HepG2 (cell line): Measurements from ENCODE around the gene ADIPOR2. TPM values are rescaled to one million over a fixed set of nuclear protein-coding genes. Genes with fewer than 3 reads are reported as not detected.

Experiments used
- ADNP ChIP-seq: sonication (generic); formaldehyde crosslinking; IDR thresholded peaks from 2 replicates; pipeline ENCODE4 v1.4.0; 2020; ENCODE audit warnings: missing genetic modification reagents
- ARID2 ChIP-seq: sonication (generic); formaldehyde crosslinking; IDR thresholded peaks from 2 replicates; pipeline ENCODE4 v1.8.1; 2022; ENCODE audit warnings: mild to moderate bottlenecking, missing genetic modification reagents, borderline replicate concordance
- E2F2 ChIP-seq: sonication (generic); formaldehyde crosslinking; IDR thresholded peaks from 2 replicates; pipeline ENCODE4 v1.4.0; 2020; ENCODE audit warnings: missing genetic modification reagents, borderline replicate concordance
- HMGXB4 ChIP-seq, 2 experiments: sonication (generic) in 1 of 2; formaldehyde crosslinking in 1 of 2; IDR thresholded peaks; 2 replicates each; pipeline versions ENCODE4 v1.4.0 to v1.6.1; 2018 to 2020; ENCODE audit warnings: missing genetic modification reagents in 2 of 2, borderline replicate concordance in 1 of 2, low read depth in 1 of 2, mild to moderate bottlenecking in 1 of 2, missing biosample characterization in 1 of 2
- HNF1A ChIP-seq, 2 experiments: sonication (generic) in 1 of 2; formaldehyde crosslinking in 1 of 2; IDR thresholded peaks; 2 replicates each; pipeline versions ENCODE4 v1.4.0 to v1.6.1; 2016 to 2020; ENCODE audit warnings: borderline replicate concordance in 1 of 2, low read depth in 1 of 2, mild to moderate bottlenecking in 1 of 2, missing genetic modification reagents in 1 of 2
- MED13 ChIP-seq: sonication (generic); formaldehyde crosslinking; IDR thresholded peaks from 2 replicates; pipeline ENCODE4 v1.5.0; 2020; ENCODE audit warnings: missing genetic modification reagents
- MED8 ChIP-seq: sonication (generic); formaldehyde crosslinking; IDR thresholded peaks from 2 replicates; pipeline ENCODE4 v1.8.1; 2023; ENCODE audit warnings: mild to moderate bottlenecking, missing genetic modification reagents; ENCODE audit not compliant: insufficient replicate concordance
- MTF2 ChIP-seq: sonication (generic); formaldehyde crosslinking; IDR thresholded peaks from 2 replicates; pipeline ENCODE4 v1.5.0; 2020; ENCODE audit warnings: missing genetic modification reagents, borderline replicate concordance
- NFKBIZ ChIP-seq: IDR thresholded peaks from 2 replicates; pipeline ENCODE4 v1.6.1; 2018; ENCODE audit warnings: missing genetic modification reagents, missing compliant biosample characterization
- PREB ChIP-seq: sonication (generic); formaldehyde crosslinking; IDR thresholded peaks from 2 replicates; pipeline ENCODE4 v1.4.0; 2020; ENCODE audit warnings: missing genetic modification reagents
- RXRA ChIP-seq: sonication (generic); formaldehyde crosslinking; IDR thresholded peaks from 2 replicates; pipeline ENCODE4 v1.5.1; 2020; ENCODE audit warnings: missing genetic modification reagents
- SMARCE1 ChIP-seq: fragments of 450-650 bp; IDR thresholded peaks from 2 replicates; pipeline ENCODE4 v1.6.1; 2017; ENCODE audit warnings: borderline replicate concordance
- SP140L ChIP-seq: sonication (generic); formaldehyde crosslinking; IDR thresholded peaks from 2 replicates; pipeline ENCODE4 v1.4.0; 2020; ENCODE audit warnings: missing genetic modification reagents, borderline replicate concordance
- SP2 ChIP-seq: sonication (generic); formaldehyde crosslinking; IDR thresholded peaks from 2 replicates; pipeline ENCODE4 v1.5.1; 2020; ENCODE audit warnings: mild to moderate bottlenecking, missing genetic modification reagents
- TAF1 ChIP-seq: sonication (generic); formaldehyde crosslinking; IDR thresholded peaks from 2 replicates; pipeline ENCODE4 v1.4.0; 2020; ENCODE audit warnings: missing genetic modification reagents
- U2AF2 ChIP-seq: fragments of 200-400 bp; formaldehyde crosslinking; IDR thresholded peaks from 2 replicates; pipeline ENCODE4 v1.6.1; 2017; ENCODE audit warnings: low read depth, mild to moderate bottlenecking, low read length
- ZBTB8A ChIP-seq: sonication (generic); formaldehyde crosslinking; IDR thresholded peaks from 2 replicates; pipeline ENCODE4 v1.4.0; 2020; ENCODE audit warnings: mild to moderate bottlenecking, low read depth, missing genetic modification reagents, borderline replicate concordance
- ZFP82 ChIP-seq: sonication (generic); formaldehyde crosslinking; IDR thresholded peaks from 2 replicates; pipeline ENCODE4 v1.5.1; 2020; ENCODE audit warnings: mild to moderate bottlenecking, missing genetic modification reagents, borderline replicate concordance
- ZNF230 ChIP-seq: sonication (generic); formaldehyde crosslinking; IDR thresholded peaks from 2 replicates; pipeline ENCODE4 v1.4.0; 2020; ENCODE audit warnings: mild to moderate bottlenecking, missing genetic modification reagents
- ZNF292 ChIP-seq: sonication (generic); formaldehyde crosslinking; IDR thresholded peaks from 2 replicates; pipeline ENCODE4 v1.8.1; 2022; ENCODE audit warnings: mild to moderate bottlenecking, low read depth, missing genetic modification reagents, borderline replicate concordance
- ZNF501 ChIP-seq: sonication (generic); formaldehyde crosslinking; IDR thresholded peaks from 2 replicates; pipeline ENCODE4 v1.5.1; 2020; ENCODE audit warnings: mild to moderate bottlenecking, moderate library complexity, missing genetic modification reagents
- ZNF75D ChIP-seq: sonication (generic); formaldehyde crosslinking; IDR thresholded peaks from 2 replicates; pipeline ENCODE4 v1.8.1; 2023; ENCODE audit warnings: missing genetic modification reagents, mild to moderate bottlenecking, borderline replicate concordance
- polyA plus RNA-seq, 8 experiments: library from polyadenylated mRNA; depleted of rRNA in 3 of 8; stranded (reverse) in 7 of 8; unstranded in 1 of 8; fragments of >200 nt; fragmentation: Illumina TruSeq in 4 of 8; extraction: Trizol in 4 of 8; gene quantifications; 2 replicates each; pipeline versions ENCODE4 v1.2.1 to v1.2.3, GENCODE V29; 2011 to 2016; ENCODE audit warnings: low read depth in 4 of 8, missing spikeins in 1 of 8, mixed read lengths in 1 of 8; ENCODE audit not compliant: insufficient read depth in 1 of 8
- total RNA-seq, 5 experiments: library from RNA; depleted of rRNA; stranded (reverse); fragments of >200 nt; fragmentation: Illumina TruSeq; extraction: Trizol; gene quantifications; 2 replicates each; pipeline ENCODE4 v1.2.3, GENCODE V29; 2016; ENCODE audit warnings: low read depth in 1 of 5

The ADIPOR2 gene
- total and polyA plus RNA-seq, 2 of the 13 experiments (the other 11 are each of a cell fraction or from before 2014, with no cell fraction given), result 35.2 to 52.2 TPM

- TF ChIP-seq HNF1A (IDR thresholded peaks at IDR 0.05; ENCODE audit: low read depth) (no peak), HNF1A (CRISPR knock-in tag; IDR thresholded peaks at IDR 0.05; ENCODE audit: borderline replicate concordance) (peak; percentile 65; the same call in 1 of the 2 replicates), ZNF230 (CRISPR knock-in tag) (no peak), ZNF75D (CRISPR knock-in tag) (no peak), ZBTB8A (CRISPR knock-in tag) (no peak), U2AF2 (no peak), ZNF501 (CRISPR knock-in tag) (peak; percentile 88), SP140L (no peak), ADNP (no peak), MED13 (no peak), ZFP82 (no peak), ZNF292 (CRISPR knock-in tag) (no peak), NFKBIZ (no peak), E2F2 (CRISPR knock-in tag) (no peak), SP2 (CRISPR knock-in tag) (peak; percentile 77), SMARCE1 (no peak), MED8 (CRISPR knock-in tag) (peak; percentile 54), HMGXB4 (CRISPR knock-in tag; IDR thresholded peaks at IDR 0.05; ENCODE audit: borderline replicate concordance in 1 of 2, low read depth in 1 of 2) (peak; percentile 66 to 85; a peak in 2 of 4 replicates), ARID2 (CRISPR knock-in tag) (no peak), MTF2 (CRISPR knock-in tag) (no peak), RXRA (CRISPR knock-in tag) (peak; percentile 38; the same call in 1 of the 2 replicates), TAF1 (CRISPR knock-in tag) (peak; percentile 80; the same call in 1 of the 2 replicates), PREB (CRISPR knock-in tag) (no peak)
Measured at GRCh38 chr12:1690578-1691122, at the start of gene ADIPOR2 (continued).
